Hypothalamus (tissue), 51 donors: ENCODE measurements around the gene OPCML.

Experiments
- DNase-seq, 51 donors: peaks; one replicate each; lab custom pipeline; 2025; lab: John Stamatoyannopoulos, UW

OPCML gene

DNA sequence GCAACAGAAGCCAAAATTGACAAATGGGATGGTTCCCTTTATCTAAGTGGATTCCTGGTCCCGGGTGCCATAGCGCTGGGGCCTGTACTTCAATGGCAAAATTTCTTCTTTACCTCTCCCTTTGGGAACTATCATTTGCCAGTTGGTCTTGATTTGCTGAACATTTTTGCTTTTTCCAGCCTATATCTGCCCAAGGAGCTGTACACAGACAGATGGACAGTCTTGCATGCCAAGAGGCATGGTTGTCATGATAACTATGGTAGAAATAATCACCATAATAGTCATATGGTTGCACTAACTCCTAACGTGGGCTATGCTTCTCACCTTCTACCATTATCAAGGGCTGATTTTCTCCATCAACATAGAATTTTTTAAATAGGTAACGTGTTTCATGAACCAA lies 1030.9 kb downstream of the OPCML start:
- DNase-seq: no peak

DNA sequence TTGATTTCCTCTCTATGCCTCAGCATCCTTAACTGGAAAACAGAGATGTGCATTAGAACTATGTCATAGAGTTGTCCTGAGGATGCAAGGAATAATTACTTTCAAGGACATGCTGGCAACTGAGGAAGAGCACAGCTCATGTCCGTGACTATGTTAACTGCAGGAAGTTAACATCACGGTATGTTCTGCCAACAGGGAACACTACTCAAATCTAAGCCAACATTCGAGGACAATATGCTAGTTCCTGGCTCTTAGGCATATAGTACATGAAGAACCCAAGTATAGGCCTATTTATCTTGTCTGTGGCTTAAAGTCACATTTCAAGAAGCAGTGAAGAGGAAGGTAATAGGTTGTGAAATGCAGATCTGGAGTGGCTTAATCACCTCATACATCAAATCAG lies 1032.6 kb downstream of the OPCML start:
- no peak for DNase-seq

DNA sequence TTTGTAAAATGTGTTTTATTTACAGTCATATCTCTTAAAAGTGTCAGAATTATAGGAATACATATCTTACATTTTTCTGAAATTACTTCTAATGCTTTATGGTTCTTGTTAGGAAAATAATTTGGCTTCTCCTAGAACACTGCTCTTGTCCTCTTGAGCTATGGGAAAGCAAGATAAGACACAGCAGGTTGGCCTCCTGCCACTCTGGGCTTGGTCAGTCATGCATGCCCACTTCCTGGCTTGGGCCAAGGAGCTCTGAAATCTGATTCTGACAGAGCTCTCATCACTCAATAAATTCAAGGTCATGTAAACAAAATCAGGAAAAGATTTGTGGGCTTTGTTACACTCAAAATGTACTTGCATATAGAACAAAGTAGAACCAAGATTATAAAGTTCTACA lies 1036.0 kb downstream of the OPCML start:
- DNase-seq: no peak

DNA sequence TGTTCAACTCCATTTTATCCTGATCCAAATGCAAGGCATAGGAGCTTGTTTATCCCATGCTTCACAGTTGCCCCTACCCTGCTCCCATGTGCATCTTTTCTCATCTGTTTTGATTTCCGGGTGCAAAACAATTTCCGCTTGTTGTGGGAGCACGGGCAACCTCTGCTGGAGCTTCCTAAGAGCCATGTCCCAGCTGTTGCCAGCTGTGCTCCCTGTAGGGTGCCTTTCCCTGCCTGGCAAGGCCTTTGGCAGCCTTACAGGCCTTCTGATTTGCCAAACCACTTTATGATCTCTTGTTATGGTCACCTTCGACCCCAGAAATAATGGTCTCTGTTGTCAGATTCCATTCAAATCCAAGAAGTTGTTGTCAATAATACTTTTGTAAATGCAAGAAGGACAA lies 1038.5 kb downstream of the OPCML start:
- no peak for DNase-seq

DNA sequence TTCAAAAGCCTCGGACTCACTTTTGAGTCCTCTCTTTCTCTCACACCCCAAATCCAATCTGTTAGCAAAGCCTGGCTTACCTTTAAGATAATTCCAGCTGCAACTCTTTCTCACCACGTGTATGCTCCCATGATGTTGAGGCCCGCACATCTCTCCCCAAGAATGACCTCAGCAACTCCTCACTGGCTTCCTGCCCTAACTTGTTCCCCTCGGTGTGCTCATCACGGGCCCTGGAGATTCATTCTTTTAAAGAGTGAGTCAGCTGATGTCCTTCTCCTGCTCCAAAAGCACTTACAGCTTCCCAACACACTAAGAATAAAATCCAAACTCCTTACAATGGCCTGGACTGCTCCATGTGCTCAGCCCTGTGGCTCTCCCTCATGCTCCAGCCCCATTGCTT lies 1041.3 kb downstream of the OPCML start:
- DNase-seq: no peak

DNA sequence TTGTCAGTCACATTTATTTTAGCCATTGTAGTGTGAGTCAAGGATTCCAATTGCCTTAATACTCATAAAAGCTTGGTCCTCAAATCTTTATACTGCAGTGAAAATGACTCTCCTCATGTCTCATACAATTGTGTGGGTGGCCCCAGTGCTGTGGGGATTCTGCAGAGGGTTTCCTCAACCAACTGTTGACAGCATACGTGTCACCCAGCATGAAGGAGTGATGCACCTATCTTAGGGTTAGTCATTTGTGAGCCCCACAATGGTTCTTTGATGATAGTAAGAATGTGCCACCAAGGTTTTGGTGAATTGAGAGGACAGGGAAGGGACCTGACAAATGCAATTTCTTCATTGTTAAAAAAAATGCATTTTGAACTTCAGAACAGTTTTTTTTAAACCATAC lies 1046.2 kb downstream of the OPCML start:
- DNase-seq: no peak

DNA sequence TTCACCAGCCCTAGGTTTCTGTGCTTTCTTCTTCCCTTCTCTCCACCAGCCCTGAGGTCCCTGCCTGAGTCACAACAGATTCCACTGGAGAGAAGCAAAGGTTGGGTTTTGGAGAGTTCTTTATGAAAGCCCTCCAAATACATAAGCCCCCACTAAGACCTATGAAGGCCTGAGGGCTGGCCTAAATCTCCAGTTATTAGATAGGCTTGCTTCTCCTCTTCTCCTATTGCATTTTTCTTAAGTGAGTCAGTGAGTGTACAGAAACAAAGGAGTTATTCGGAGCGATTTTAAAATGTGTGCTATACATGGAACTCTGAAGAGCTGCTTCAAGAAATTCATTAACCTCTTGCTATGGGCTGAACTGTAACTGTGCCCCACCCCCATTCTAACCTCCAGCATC lies 1057.3 kb downstream of the OPCML start:
- DNase-seq: no peak

DNA sequence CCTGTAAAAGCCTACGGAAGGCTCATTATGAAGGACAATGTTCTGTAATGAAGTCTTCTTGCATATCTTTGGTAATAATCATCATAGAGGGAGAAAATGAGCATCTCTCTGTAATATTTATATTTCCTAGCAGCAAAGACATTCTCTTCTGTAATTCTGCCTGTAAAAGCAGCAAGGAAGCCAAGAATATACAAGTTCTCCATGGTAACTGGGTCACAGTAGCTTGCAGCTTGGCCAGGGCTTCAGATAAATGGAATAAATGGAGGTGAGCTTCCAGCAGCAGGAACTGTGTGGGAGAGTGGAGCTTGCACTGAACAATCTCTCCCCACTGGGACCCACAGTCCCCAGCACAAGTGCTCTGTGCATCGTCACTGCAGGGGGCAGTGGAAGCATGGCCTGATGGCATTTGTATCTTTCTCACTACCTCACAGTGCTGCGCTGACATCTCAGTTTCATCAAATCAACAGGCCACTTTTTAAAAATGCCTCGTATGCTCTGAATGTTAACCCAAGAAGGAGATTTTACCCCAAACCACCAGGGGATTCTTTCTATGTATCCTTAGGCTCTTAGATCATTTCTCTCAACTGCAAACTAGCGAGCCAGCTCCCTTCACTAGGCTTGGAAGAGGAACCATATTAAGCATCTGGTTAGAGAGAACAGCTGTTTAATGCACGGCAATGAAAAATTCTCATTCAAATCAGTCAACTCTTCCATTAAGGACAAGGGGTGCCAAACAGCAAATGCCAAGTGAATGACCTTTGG lies 1059.7 kb downstream of the OPCML start:
- DNase-seq: peak in 12 of 51 donors; percentile 4 to 84 (median 14)

DNA sequence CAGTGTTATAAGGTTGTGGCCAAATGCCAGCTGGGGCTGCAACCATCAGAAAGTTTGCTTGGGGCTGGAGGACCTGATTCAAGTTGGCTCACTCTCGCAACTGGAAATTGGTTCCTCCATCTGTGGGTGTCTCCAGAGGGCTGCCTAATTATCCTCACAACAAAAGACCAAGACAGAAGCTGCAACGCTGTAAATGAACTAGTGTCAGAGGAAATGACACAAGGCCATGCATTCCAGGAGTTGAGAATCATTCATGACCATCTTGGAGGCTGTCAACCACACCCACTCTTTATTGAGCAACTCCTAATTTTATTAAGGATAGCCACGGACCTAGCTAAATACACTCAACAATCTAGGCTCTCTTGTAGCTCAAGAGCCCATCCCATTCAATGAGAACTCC lies 1060.8 kb downstream of the OPCML start:
- no peak for DNase-seq

DNA sequence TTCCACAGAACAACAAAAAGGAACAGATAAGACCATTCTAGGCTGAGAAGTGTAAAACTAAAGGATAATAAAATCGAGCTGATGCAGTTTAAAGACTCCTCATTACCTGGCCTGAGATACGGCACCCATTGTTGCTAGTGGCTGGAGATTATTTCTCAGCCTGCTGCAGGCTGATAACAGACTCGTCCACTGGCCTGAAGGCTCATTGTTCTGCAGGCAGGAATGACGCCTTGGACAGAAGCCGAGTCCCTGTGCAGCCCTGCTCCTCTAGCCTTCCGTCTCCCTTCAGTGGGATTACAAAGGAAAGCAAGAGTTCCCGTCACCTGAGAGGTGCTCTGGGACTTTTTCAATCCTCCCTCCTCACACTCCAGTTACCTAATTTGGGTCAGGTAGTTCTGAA lies 1065.3 kb downstream of the OPCML start:
- DNase-seq: no peak

DNA sequence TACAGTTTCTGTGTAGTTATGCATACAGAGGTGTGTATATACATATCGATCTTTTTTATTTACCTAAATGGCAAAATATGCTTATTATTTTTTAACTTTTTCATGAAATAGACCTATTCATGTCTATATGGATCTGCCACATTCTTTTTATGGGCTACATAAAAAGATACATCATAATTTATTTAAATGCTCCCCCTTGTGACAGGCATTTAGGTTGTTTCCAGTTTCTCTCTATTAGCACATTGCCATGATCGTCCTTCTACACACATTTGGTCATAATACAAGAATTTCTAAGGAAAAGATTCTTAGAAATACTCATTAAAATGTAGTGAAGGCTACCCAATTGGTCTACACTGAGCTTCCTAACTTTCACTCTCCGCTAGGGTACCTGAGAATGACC lies 1067.4 kb downstream of the OPCML start:
- no peak for DNase-seq

DNA sequence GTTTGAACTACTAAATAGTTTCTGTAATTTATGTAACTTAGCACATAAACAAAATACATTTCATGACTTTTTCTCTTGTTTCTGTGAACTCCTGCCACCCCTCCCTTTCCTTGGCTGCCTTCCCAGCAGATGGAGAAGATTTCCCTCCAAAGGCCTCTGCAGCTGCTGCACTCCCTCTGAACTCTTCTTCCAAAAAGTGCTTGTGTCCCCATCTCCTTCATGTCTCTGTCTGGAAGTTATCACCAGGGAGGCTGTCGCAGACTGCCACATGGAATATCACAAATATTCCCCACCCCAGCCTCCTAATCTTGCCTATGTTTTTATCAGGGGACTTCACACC lies 1068.3 kb downstream of the OPCML start:
- no peak for DNase-seq

DNA sequence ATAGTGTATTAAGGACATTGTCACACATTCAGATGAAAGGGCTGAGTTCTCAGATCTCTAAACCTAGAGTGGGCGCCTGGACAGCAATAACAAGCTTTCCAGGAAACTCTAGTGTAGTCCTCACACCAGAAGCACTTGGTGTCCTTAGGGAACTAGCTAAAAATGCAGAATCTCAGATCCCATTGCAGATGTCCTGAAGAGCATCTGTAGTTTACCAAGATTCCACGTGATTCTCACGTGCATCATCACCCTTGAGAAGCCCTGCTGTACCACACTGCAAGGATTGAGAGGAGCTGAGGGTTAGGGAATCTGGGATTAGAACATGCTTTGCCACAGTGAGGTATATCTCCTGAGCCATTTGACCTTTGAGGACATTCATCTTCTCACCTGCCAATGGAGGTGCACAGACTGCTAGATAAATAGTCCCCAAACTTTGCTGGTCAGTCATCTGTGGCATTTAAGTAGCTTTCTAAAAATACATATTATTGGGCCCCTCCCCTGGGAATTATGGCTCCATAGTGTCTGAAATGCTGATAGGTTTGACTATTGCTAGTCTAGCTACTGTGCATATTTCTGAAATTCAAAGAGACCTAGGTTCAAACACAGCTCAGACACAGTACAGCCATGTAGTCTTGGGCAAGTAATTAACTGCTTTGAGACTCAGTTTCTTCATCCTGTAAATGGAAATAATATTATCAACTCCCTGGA lies 1068.9 kb downstream of the OPCML start:
- DNase-seq: no peak

DNA sequence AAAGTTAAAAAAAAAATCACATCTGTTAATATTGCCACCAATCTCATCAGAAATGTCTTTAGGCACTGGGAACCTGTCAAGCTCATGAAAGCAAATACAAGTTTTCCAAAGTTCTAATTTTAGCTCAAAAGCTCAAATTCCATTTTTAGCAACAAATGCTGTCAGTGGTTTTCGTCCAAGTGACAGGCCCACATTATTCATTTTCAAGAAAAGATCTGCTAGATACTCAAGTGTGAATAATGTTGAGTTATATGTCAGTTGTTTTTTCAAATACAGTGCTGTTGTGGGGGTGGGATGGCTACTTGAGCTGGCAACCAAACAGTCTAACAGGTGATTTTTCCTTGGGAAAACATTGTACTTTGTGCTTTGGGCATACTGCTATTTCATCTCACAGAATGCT lies 1072.6 kb downstream of the OPCML start:
- DNase-seq: no peak

DNA sequence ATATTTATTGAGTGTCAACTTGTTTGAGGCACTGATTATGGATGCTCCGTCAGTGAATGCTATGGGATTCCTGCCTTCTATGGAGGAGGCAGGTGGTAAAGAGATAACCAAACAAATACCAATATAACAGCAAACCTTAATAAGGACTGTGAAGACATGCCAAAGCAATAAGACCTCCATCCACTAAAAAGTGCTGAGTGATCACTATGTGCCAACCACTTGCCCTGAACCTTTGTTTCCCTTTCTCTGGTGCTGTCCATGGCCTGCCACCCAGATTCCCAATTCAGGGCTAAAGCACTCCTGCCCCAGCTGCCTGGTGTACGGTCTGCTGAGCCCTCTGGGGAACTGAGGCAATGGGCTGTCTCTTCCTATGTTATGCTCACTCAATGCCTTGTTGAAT lies 1074.9 kb downstream of the OPCML start:
- DNase-seq: no peak

DNA sequence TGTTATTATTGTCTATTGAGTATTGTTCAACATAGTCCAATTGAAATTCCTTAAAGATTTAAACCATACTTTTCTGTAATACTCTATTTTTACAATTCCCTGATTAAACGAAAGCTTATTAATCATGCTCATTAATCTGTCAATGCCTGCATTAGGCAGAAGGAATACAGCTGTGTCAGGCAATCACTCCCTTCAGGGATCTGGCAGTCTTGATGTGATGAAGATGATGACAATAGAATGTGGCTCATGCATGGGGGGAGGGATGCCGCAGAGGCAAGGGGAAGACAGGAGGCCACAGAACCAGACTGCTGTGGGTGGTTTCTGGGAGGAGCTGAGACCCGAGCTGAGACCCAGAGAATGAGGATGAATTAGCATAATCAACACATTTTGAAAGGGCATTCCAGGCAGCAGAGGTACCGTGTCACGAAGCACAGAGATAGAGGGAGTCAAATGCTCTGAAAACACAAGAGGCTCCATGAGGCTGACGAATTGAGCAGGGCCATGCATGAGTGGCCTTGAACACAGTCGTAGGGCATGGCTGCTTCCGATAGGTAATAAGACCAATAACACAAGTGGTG lies 1075.5 kb downstream of the OPCML start:
- DNase-seq: no peak

DNA sequence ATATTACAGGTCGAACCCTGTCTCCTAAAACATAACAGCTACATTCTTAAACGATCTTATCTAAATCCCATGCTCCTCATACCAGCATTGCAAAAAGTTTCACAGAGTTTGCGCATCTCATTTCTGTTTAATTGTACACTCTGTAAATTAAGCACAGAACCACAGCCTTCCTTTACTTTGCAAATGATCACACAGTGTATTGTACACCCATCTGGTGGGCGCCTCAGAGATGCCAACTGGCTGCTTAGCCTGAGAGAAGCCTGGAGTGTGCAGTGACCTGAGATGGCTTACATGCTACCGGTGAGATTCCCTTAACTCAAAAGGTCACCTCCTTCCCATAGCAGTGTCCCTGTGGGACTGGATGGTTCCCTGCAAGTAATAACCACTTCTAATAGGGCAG lies 1077.3 kb downstream of the OPCML start:
- no peak for DNase-seq

DNA sequence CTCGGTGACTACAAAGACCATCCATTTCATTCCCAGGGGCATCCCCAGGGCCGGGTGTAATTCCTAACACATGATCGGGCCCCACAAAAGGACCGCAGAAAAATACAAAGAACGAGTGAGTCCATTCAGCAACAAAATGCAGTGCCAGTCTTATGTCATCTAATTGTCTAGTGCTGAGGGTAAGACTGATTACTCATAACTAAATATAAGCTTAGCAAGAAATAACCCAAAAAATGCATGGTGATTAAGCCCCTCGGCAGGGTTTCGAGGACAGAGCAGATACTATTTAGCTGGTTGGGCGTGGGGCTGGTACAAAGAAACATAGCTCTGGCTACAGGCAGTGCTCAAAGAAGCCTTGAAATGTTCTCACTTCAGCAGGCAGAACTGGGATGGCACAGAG lies 1078.9 kb downstream of the OPCML start:
- no peak for DNase-seq

DNA sequence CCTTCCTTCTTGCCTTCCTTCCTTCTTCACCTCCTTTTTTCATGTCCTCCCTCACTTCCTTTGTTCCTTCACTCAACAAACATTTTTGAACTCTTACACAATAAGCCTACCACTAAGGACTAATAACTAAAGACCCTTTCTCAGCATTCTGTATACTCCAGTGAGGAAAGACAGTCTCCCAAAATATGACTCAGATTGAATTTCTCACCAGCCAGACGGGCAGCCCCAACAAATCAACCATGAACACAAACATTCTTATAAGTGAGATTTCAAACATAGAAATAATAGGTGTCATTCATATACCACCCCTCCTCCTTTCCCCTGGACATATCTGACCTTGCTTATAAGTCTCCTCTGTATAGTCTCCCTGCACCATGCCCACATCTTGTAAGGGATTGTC lies 1079.7 kb downstream of the OPCML start:
- DNase-seq: no peak

DNA sequence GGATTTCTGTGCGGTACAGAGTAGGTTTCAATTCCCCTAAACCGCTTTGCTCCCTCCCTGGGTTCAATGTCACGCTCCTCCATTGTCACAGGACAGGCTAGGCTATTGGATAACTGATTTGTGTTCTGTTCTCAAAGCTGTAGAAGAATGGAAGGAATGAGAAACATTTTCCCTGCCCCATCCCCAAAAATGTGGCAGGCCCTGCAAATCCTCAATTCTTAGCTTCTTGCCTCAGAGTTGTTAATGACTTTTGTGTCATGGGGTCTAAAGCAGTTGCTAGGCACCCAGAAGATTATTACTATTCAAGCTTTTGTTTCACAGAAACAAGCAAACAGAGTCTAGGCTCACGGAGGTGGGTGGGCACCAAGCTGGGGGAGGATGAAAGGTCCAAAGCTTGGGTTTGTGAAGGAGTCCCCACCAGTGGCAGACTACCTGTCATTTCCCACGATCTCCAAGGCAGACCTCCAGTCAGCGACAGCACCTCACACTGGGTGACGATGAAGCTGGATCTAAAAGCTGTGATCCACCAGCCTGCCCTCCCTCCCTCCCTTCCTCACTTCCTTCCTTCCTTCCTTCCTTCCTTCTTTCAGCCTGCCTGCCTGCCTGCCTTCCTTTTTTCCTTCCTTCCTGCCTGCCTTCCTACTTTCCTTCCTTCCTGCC lies 1080.2 kb downstream of the OPCML start:
- no peak for DNase-seq

DNA sequence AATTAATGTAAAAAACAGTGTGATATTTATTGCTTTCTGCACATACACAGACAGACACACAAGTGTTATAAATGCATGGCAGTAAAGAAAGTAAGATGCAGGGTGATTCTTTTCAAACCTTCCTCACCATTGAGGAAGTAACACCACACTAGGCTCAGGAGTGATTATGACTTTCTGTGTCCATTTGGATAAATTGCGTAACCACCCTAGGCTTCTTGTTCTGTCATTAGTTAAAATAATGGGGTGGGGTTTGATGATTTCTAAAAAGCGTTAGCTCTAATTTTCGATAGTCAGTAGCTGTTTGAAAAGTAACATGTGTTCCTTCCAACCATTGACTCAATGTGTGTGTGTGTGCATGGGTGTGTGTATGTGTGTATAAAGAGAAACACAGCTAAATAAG lies 1081.7 kb downstream of the OPCML start:
- DNase-seq: no peak
